NB4 (cell line): ENCODE measurements around the gene NARF.

Experiments
- DNase-seq: peaks from one replicate; pipeline ENCODE4 v3.0.0; 2010; ENCODE audit warnings: low read depth
- H3K4me3 ChIP-seq: one replicate; pipeline ENCODE4 v1.5.1; 2011; ENCODE audit warnings: mild to moderate bottlenecking, low read depth, low read length, moderate library complexity
- MAX ChIP-seq: IDR thresholded peaks from 2 replicates; pipeline ENCODE4 v1.6.1; 2011; ENCODE audit warnings: low read depth, low read length
- MYC ChIP-seq: IDR thresholded peaks from 2 replicates; pipeline ENCODE4 v1.6.1; 2011; ENCODE audit warnings: low read depth, low read length
- POLR2A ChIP-seq: IDR thresholded peaks from 2 replicates; pipeline ENCODE4 v1.6.1; 2011; ENCODE audit warnings: mild to moderate bottlenecking; ENCODE audit not compliant: insufficient read length; ENCODE audit errors: extremely low read depth
- TF ChIP-seq, protein P1 (sequence below): IDR thresholded peaks from one replicate; pipeline ENCODE4 v1.5.1; 2012; ENCODE audit warnings: low read depth, low read length

Gene NARF

DNA sequence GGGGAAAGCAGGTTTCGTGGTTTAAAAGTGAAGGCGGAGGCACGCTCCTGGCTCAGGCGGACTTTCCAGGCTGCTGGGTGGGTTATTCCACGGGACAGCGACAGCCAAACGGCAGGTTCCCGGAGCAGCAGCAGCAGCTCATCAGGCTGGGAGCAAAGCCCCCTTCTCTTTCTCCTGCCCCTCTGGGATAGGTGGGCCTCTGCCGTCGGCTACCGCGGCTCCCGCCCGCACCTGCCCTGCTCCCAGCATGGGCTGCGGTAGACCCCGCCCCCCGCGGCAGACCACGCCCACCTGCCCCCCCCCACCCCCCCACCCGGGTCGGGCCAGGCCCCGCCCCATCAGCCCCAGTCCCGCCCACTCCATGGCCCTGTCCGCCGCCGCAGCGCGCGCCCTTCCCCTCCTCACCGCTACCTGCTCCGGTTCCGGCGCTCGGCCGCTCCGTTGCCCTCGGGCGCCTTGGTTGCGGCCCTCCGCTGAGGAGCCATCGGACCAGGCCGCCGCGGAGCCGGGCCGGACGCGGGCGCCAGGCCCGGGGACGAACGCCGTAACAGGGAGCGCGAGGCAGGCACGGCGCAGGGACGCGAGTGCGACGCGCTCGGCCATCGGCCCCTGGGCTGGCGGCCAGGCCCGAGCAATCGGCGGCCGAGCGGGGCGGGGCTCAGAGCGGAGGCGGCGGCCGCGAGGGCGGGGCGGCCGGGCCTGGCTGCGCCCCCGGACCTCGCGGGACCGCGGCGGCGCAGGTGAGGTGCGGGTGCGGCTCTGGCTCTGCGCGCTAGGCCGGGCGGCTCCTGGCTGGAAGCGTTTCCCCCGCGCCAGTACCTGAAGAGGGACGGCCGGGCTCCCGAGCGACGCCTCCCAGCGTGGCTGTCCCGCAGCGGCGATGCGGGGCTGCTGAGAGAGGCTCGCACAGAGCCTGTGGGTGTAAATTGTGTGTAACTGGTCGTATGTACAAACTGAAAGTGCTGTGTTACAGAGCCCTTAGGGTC, 40.2 kb upstream of the NARF start, which contains the start of the genes HEXD and OGFOD3:
TSS of gene HEXD (plus strand) at position 347 of the 986 bp plus-strand sequence. CDS start 1,453 bp downstream, outside the sequence.
TSS of gene OGFOD3 (minus strand) at position 586 of the 986 bp plus-strand sequence. CDS start at position 485, 101 bp downstream.
- DNase-seq = peak; percentile 83
- TF ChIP-seq MYC = peak; percentile 89
- peak; percentile 84 for TF ChIP-seq POLR2A
- TF ChIP-seq, protein P1, sequence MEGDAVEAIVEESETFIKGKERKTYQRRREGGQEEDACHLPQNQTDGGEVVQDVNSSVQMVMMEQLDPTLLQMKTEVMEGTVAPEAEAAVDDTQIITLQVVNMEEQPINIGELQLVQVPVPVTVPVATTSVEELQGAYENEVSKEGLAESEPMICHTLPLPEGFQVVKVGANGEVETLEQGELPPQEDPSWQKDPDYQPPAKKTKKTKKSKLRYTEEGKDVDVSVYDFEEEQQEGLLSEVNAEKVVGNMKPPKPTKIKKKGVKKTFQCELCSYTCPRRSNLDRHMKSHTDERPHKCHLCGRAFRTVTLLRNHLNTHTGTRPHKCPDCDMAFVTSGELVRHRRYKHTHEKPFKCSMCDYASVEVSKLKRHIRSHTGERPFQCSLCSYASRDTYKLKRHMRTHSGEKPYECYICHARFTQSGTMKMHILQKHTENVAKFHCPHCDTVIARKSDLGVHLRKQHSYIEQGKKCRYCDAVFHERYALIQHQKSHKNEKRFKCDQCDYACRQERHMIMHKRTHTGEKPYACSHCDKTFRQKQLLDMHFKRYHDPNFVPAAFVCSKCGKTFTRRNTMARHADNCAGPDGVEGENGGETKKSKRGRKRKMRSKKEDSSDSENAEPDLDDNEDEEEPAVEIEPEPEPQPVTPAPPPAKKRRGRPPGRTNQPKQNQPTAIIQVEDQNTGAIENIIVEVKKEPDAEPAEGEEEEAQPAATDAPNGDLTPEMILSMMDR = no peak
- peak; percentile 65 for TF ChIP-seq MAX
- H3K4me3 ChIP-seq = peak within 1 kb of the TSS; percentile 77

DNA sequence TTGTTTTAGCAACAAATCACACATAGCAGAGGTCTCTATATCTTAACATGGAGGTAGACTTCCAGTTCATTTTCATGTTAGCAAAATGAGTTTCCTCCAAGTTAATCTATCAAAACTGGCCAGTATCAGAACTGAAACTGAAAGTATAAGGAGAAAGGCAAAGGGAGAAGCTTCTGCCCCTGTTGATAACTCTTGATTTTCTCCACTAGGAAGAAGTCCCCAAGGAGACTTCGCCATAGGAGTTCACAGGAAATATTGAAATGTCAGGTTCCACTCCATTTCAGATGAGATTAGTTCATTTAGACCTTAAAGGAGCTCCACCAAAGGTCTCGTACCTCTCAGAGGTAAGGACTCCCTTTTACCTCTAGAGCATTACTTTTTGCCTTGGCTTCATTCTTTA, 39.0 kb upstream of the NARF start:
- DNase-seq = no peak
- peak overlapping the region; percentile 77 for H3K4me3 ChIP-seq
- TF ChIP-seq, protein P1 = no peak
- TF ChIP-seq MAX (no peak), POLR2A (no peak), MYC (no peak)

DNA sequence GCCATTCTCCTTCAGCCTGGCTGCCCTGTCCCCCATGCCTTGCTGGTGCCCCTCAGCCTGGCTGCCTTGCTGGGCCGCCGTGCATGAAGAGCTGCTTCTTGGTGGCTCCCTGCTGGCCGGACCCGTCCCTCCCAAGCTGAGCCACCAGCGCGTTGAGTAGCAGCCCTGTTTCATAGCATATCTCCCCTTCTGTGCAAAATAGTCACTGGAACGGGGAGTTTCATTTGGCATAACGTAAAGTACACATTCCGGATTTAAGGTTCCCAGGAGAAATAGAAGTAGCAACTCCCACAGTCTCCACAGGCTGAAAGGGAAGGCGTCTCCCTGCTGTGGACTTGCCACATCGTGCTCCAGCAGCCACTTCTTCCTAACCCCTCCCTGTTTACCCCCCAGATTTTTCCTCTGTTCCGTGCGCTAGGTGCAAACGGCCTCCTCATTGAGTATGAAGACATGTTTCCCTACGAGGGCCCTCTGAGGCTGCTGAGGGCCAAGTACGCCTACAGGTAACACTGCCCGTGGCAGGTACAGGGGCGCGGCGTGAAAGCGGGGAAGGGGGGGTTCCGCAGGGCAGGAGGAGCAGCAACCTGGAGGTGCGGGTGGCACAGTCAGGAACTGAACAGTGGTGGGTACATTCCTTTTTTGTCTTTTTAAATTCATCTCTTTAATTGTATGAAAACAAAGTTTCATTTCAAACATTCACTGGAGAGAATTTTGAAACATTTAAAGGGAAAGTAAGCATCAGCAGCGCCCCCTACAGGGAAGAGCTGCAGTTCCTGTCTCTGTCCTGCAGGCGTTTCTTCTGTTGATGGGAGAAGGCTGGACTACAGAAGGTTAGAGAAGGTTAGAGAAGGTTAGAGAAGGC, 34.3 kb upstream of the NARF start:
- TF ChIP-seq POLR2A (no peak), MYC (no peak), MAX (no peak)
- TF ChIP-seq, protein P1 = peak; percentile 90
- H3K4me3 ChIP-seq = no peak overlapping the region
- peak; percentile 72 for DNase-seq

DNA sequence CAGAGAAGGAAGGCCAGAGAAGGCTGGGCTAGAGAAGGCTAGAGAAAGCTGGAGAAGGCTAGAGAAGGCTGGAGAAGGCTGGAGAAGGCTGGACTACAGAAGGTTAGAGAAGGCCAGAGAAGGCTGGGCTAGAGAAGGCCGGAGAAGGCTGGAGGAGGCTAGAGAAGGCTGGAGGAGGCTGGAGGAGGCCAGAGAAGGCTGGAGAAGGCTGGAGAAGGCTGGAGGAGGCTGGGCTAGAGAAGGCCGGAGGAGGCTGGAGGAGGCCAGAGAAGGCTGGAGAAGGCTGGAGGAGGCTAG, 33.7 kb upstream of the NARF start:
- H3K4me3 ChIP-seq = no peak overlapping the region
- no peak for TF ChIP-seq POLR2A
- TF ChIP-seq MYC = no peak
- TF ChIP-seq, protein P1 = no peak
- TF ChIP-seq MAX = no peak
- DNase-seq = no peak

DNA sequence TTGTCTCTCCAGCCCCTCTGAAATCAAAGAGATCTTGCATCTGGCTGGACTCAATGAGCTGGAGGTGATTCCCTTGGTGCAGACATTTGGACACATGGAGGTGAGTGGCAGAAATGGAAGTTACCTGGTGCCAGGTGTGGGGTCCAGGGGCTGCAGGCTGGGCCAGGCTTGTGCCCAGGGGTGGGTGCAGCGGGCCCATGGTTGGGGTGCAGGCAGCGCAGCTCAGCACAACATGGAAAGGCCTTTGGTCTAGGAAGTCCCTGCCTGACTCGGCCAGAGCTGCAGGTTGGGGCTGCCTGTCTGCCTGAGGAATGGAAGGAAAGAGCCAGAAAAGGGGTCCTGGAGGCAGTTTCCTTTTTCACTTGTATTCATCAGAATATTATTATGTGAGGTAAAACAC, 30.0 kb upstream of the NARF start:
- H3K4me3 ChIP-seq = no peak overlapping the region
- no peak for DNase-seq
- TF ChIP-seq POLR2A (no peak), MAX (no peak), MYC (no peak)
- TF ChIP-seq, protein P1 = no peak
